Gastrocnemius medialis (tissue), 4 donors: ENCODE data around the gene LRRC45. TPM values are rescaled to one million over a fixed set of nuclear protein-coding genes. Genes with fewer than 3 reads are reported as not detected.

ENCODE experiments used
- ATAC-seq, 2 donors: fragments of 150-250 bp; one replicate each; pipeline ENCODE4 v1.9.1; 2016
- DNase-seq, 2 donors: peaks; one replicate each; pipeline ENCODE4 v3.0.0-alpha.2; 2019
- H3K27ac ChIP-seq, 4 donors: fragments of 200-600 bp; sonication (generic); 1 replicate in 1 of 4; 2 replicates in 3 of 4; pipeline ENCODE4 v1.5.1; 2016 to 2018; ENCODE audit warnings: mild to moderate bottlenecking in 2 of 4, moderate library complexity in 1 of 4
- H3K27me3 ChIP-seq, 3 donors: fragments of 200-600 bp; sonication (generic) in 2 of 3; 1 replicate in 1 of 3; 2 replicates in 2 of 3; pipeline versions ENCODE4 v1.5.1 to v1.6.0; 2016 to 2019; ENCODE audit warnings: mild to moderate bottlenecking in 1 of 3, moderate library complexity in 1 of 3
- H3K36me3 ChIP-seq, 2 donors: fragments of 200-600 bp; sonication (generic) in 1 of 2; one replicate each; pipeline ENCODE4 v1.5.1; 2017 to 2018
- H3K4me1 ChIP-seq, 2 donors: fragments of 200-600 bp; sonication (generic) in 1 of 2; one replicate each; pipeline ENCODE4 v1.5.1; 2016 to 2017; ENCODE audit warnings: mild to moderate bottlenecking in 2 of 2
- H3K4me3 ChIP-seq, 4 donors: fragments of 200-600 bp; sonication (generic) in 3 of 4; 1 replicate in 1 of 4; 2 replicates in 3 of 4; pipeline ENCODE4 v1.5.1; 2016 to 2019; ENCODE audit warnings: mild to moderate bottlenecking in 2 of 4
- H3K9me3 ChIP-seq, 3 donors: fragments of 200-600 bp; sonication (generic) in 2 of 3; 1 replicate in 1 of 3; 2 replicates in 2 of 3; pipeline ENCODE4 v1.5.1; 2016 to 2019
- CTCF ChIP-seq, 5 experiments: fragments of 450-650 bp in 3 of 5; fragments of 200-600 bp in 2 of 5; sonication (generic) in 2 of 5; IDR thresholded peaks in 4 of 5; conservative IDR thresholded peaks in 1 of 5; 1 replicate in 4 of 5; 2 replicates in 1 of 5; pipeline ENCODE4 v1.5.1; 2016 to 2019; ENCODE audit warnings: antibody characterized with exemption in 5 of 5, mild to moderate bottlenecking in 3 of 5, moderate library complexity in 3 of 5
- POLR2A ChIP-seq, 2 donors: fragments of 450-650 bp; IDR thresholded peaks; one replicate each; pipeline ENCODE4 v1.6.1; 2017; ENCODE audit warnings: antibody characterized with exemption in 2 of 2, mild to moderate bottlenecking in 2 of 2, moderate library complexity in 2 of 2
- in situ Hi-C, 4 donors: fragments of 200-750 bp; cut with MboI; loops; one replicate each; pipeline versions ENCODE4 v1.15.0 to v1.8.0; 2017; ENCODE audit warnings: low sequenced_read_pairs in 4 of 4
- intact Hi-C: fragments of 100-400 bp; cut with DNase I; formaldehyde crosslinking; loops from one replicate; pipeline ENCODE4 v1.15.1; 2023; ENCODE audit warnings: low total_unique reads
- total RNA-seq, 4 donors: library from RNA; depleted of rRNA; stranded (reverse); fragments of >200 nt; gene quantifications; one replicate each; pipeline versions ENCODE4 v1.1.0 to v1.2.3, GENCODE V29; 2016

Gene LRRC45
- total RNA-seq, 4 donors from 2014 or later, result 1.1 to 5.0 (median 3.8) TPM

GRCh38 chr17:82056729-82057621 is 33.9 kb downstream of the LRRC45 start:
- H3K27me3 ChIP-seq, result no peaks in the 10 kb centered on the region
- H3K36me3 ChIP-seq, result peaks cover 0 to 81% of the 10 kb centered on the region in 2 donors
- H3K27ac ChIP-seq, result no peak overlapping the region
- H3K9me3 ChIP-seq, result no peaks in the 10 kb centered on the region
- no peak for DNase-seq
- no peak for ATAC-seq
- H3K4me1 ChIP-seq, result peaks cover 10 to 17% of the 10 kb centered on the region in 2 donors
- intact Hi-C loops, result no loop called here
- H3K4me3 ChIP-seq, result no peak overlapping the region
- in situ Hi-C loops, result no loop called here
- TF ChIP-seq CTCF (IDR thresholded peaks at IDR 0.05 in 4 of 5, conservative IDR thresholded peaks at IDR 0.05 in 1 of 5), result no peak
- no peak for TF ChIP-seq POLR2A (IDR thresholded peaks at IDR 0.05)

GRCh38 chr17:82058230-82058854 is 35.2 kb downstream of the LRRC45 start:
- intact Hi-C loops (no loop called here), in situ Hi-C loops (no loop called here)
- DNase-seq (no peak), ATAC-seq (no peak)
- H3K27ac ChIP-seq, result no peak overlapping the region
- H3K27me3 ChIP-seq, result no peaks in the 10 kb centered on the region
- H3K4me1 ChIP-seq, result peaks cover under 1 to 4% of the 10 kb centered on the region in 2 donors
- no peaks in the 10 kb centered on the region for H3K9me3 ChIP-seq
- TF ChIP-seq POLR2A (IDR thresholded peaks at IDR 0.05), result no peak
- TF ChIP-seq CTCF (IDR thresholded peaks at IDR 0.05 in 4 of 5, conservative IDR thresholded peaks at IDR 0.05 in 1 of 5), result no peak
- peaks cover 0 to 93% of the 10 kb centered on the region in 2 donors for H3K36me3 ChIP-seq
- no peak overlapping the region for H3K4me3 ChIP-seq

- H3K4me3 ChIP-seq, result no peak overlapping the region
- TF ChIP-seq POLR2A (IDR thresholded peaks at IDR 0.05) (no peak), CTCF (IDR thresholded peaks at IDR 0.05 in 4 of 5, conservative IDR thresholded peaks at IDR 0.05 in 1 of 5) (no peak)
- in situ Hi-C loops, result no loop called here
- intact Hi-C loops, result no loop called here
- no peak for ATAC-seq
- no peak overlapping the region for H3K27ac ChIP-seq
- no peaks in the 10 kb centered on the region for H3K9me3 ChIP-seq
- no peaks in the 10 kb centered on the region for H3K27me3 ChIP-seq
- H3K4me1 ChIP-seq, result peaks cover under 1 to 3% of the 10 kb centered on the region in 2 donors
- no peak for DNase-seq
- peaks cover 0 to 88% of the 10 kb centered on the region in 2 donors for H3K36me3 ChIP-seq
These were observed 35.7 kb downstream of the LRRC45 start for GRCh38 chr17:82058855-82059249.

- H3K4me1 ChIP-seq, result peaks cover 6 to 9% of the 10 kb centered on the region in 2 donors
- H3K27me3 ChIP-seq, result no peaks in the 10 kb centered on the region
- peaks cover 0 to 83% of the 10 kb centered on the region in 2 donors for H3K36me3 ChIP-seq
- DNase-seq (no peak), ATAC-seq (no peak)
- TF ChIP-seq CTCF (IDR thresholded peaks at IDR 0.05 in 4 of 5, conservative IDR thresholded peaks at IDR 0.05 in 1 of 5) (no peak), POLR2A (IDR thresholded peaks at IDR 0.05) (no peak)
- in situ Hi-C loops, result no loop called here
- intact Hi-C loops, result no loop called here
- H3K27ac ChIP-seq, result no peak overlapping the region
- H3K9me3 ChIP-seq, result no peaks in the 10 kb centered on the region
- H3K4me3 ChIP-seq, result no peak overlapping the region
These were observed 36.3 kb downstream of the LRRC45 start for GRCh38 chr17:82059272-82060000.
